Endothelial cell of umbilical vein (primary cell): ENCODE data around the gene ARMS2.

Experiments
- EZH2 ChIP-seq: IDR thresholded peaks from 2 replicates; pipeline ENCODE4 v1.6.1; 2012; ENCODE audit warnings: borderline replicate concordance, low read depth, mild to moderate bottlenecking, moderate library complexity, low read length, inconsistent platforms; ENCODE audit not compliant: severe bottlenecking
- FOS ChIP-seq: IDR thresholded peaks from 2 replicates; pipeline ENCODE4 v1.6.1; 2011; ENCODE audit warnings: mild to moderate bottlenecking, low read length, moderate library complexity, borderline replicate concordance; ENCODE audit not compliant: insufficient read depth
- JUN ChIP-seq: IDR thresholded peaks from 2 replicates; pipeline ENCODE4 v1.6.1; 2011; ENCODE audit warnings: borderline replicate concordance, low read depth; ENCODE audit not compliant: insufficient read length, insufficient read depth
- POLR2A ChIP-seq: IDR thresholded peaks from 2 replicates; pipeline ENCODE4 v1.6.1; 2012; ENCODE audit warnings: low read depth, mild to moderate bottlenecking, control low read depth, low read length
- POLR2AphosphoS5 ChIP-seq: IDR thresholded peaks from 2 replicates; pipeline ENCODE4 v1.6.1; 2012; ENCODE audit warnings: low read depth, mild to moderate bottlenecking, control low read depth, low read length, moderate library complexity; ENCODE audit not compliant: insufficient read depth
- TF ChIP-seq, protein P1 (sequence below), 2 donors: IDR thresholded peaks; 1 replicate in 1 of 2; 2 replicates in 1 of 2; pipeline ENCODE4 v1.5.1; 2011; ENCODE audit warnings: low read length in 2 of 2, mild to moderate bottlenecking in 2 of 2, moderate library complexity in 2 of 2, control low read depth in 1 of 2, inconsistent platforms in 1 of 2, low read depth in 1 of 2; ENCODE audit not compliant: insufficient read depth in 1 of 2; ENCODE audit errors: extremely low read depth in 1 of 2

DNA sequence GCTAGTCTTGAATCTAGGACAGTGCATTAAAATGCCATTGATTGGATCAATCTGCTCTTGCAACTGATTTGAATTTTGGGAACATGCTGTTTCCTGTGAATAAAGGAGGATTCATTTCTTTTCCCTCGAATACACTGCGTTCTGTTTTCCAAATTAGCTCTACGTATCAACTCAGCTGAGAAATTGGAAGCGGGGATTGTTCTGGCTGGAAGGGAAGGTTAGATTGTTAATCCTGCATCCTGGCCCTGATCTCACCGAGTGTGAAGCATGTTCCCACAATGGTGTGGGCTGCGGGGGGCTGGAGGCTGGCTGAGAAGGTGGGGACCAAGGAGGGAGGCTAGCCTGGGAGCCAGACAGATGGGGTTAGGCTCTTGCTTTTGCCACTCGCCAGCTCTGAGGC lies 24.5 kb downstream of the ARMS2 start:
- TF ChIP-seq EZH2, result no peak
- TF ChIP-seq, protein P1, sequence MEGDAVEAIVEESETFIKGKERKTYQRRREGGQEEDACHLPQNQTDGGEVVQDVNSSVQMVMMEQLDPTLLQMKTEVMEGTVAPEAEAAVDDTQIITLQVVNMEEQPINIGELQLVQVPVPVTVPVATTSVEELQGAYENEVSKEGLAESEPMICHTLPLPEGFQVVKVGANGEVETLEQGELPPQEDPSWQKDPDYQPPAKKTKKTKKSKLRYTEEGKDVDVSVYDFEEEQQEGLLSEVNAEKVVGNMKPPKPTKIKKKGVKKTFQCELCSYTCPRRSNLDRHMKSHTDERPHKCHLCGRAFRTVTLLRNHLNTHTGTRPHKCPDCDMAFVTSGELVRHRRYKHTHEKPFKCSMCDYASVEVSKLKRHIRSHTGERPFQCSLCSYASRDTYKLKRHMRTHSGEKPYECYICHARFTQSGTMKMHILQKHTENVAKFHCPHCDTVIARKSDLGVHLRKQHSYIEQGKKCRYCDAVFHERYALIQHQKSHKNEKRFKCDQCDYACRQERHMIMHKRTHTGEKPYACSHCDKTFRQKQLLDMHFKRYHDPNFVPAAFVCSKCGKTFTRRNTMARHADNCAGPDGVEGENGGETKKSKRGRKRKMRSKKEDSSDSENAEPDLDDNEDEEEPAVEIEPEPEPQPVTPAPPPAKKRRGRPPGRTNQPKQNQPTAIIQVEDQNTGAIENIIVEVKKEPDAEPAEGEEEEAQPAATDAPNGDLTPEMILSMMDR (IDR thresholded peaks at IDR 0.05; ENCODE audit: extremely low read depth in 1 of 2, insufficient read depth in 1 of 2, low read depth in 1 of 2, low read length in 2 of 2), result no peak
- TF ChIP-seq POLR2A, result no peak
- no peak for TF ChIP-seq POLR2AphosphoS5
- no peak for TF ChIP-seq FOS
- TF ChIP-seq JUN, result no peak
